NCI-H2029 (cell line): ENCODE measurements around the gene ANKRA2.
"Not testable (repeated sequence)": the region's sequence is repeated elsewhere in the genome, so short reads cannot be mapped to it uniquely, and the experiment has no call there.

ENCODE experiments used
- DNase-seq: peaks from one replicate; lab custom pipeline; 2025; lab: John Stamatoyannopoulos, UW

ANKRA2 gene

DNA sequence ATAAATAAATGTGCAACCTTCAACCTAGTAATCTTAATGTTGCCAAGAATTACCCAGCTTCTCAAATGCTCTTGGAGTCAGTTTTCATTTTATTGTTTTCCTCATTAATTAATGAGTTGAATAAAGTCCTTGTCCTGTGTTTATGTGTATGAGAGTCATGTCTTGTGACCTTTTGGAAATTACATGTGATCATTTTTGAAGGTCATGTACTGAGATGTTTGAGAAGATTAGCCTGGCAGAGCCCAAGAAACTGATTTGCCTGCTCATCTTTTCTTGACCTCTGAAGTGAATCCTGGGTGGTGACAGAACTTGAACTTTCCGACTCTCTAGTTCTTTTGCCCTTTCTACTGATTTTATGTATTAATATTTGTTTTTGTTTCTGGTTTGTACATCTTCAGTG, 15.4 kb downstream of the ANKRA2 start:
- DNase-seq, result no peak

DNA sequence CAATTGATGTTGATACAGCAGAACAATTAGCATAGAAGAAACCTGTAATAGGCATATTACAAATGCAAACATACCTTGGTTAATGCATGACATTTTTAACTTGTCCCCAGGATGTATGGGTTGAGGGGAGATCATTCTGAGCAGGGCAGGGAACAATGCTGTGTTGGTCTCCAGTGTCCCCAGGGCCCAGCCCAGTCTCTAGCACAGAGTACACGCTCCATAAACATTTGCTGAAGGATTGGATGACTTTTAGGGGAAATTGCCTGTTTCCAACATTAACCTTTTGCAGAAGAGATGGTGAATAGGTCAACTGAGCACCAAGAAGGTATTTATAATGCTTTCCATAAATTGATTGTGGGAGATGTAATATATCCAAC, 20.0 kb downstream of the ANKRA2 start:
- no peak for DNase-seq

DNA sequence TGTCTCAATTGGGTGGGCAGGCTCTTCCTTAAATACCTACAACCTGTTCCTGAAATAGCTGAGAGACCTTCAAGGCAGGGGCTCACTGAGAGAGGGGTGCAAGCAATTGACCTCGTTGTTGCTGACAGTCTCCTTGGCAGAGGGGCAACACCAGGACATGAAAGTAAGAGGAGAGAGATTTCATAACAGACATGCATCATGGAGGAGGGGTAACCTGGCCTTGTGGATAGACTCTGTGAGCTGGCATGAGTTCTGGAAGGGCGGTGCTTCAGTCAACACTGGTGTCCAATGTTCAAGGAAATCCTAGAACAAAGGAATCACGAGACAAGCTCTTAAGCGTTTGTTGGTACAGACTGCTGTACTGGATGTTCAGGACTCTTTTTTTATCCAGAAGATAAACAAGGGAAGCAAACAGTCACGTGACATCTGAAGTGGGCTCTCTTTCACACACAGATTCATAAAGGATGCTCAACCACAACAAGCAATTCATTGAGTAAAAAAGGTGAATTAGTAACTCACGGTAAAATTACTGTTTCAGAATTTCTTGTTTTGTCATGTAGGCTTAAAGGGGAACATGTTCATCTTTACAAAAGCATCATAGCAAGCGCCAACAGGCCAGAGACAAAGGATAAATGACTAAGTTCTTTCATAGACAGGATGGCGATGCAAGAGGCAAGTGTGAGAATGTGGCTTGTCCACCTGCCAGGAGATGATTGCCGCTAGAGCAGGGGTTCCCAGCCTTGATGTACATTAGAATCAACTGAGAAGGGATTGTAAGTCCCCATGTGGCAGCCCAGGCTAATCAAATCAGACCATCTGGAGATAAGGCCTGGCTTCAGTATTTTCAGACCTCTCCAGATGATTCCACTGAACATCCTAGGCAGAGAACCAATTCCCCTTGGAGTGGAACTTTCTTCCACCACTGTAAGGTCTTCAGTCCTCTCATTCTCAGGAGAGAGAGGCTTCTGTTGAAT, 20.7 kb downstream of the ANKRA2 start:
- peak; percentile 100 for DNase-seq

DNA sequence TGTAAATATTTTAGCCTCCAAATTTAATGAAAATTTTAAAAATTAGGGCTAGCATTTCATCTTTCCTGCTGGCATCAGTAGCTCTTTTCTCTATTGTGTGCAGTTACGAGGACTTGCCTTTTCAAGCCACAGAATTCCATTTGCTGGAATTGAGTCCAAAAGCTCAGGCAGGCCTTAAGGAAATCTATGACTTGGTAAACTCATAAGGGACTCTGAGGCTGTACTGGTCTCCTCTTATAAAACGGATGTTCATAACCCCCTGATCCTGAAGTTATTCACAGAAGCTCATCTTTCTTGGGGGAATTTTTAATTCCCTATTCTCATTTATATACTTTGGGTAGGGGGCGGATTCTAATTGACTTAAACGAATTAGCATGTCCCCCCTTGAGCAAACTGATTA, 23.4 kb downstream of the ANKRA2 start:
- DNase-seq, result no peak

DNA sequence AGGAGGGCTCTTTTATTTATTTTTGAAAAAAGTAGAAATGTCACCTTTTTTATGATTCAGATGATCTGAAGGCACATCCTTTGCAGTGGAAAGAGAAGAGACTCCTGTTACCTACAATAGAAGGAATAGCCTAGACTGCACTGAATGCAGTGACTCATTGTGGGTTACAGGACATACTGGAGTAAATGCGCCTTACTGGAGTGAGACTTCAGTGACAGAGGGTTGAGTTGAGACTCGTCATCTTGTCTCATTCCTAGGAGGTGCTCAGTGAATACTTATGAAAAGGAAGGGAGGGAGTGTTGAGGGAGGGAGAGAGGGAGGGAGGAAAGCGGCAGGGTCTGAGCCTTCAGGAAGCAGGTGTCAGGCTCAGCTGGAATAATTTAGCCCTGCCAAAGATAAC, 25.2 kb downstream of the ANKRA2 start:
- DNase-seq, result no peak

DNA sequence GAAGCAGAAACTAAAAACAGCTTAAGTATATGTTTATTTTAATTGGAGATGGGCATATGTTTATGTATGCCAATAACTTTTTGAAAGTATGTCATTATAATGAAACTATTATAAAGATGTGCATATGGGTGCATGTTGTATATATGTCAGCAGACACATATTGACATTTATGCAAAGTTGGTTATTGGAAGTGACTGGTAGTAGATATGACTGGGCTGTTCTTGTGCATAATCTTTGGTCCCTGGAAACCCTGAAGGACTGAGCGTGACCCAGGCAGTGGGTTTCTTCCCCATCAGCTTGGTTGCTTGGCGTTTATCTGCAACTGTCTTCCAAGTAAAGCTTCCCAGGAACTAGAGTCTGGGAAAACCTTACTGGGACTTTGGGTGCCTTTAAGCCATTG, 25.7 kb downstream of the ANKRA2 start:
- no peak for DNase-seq

DNA sequence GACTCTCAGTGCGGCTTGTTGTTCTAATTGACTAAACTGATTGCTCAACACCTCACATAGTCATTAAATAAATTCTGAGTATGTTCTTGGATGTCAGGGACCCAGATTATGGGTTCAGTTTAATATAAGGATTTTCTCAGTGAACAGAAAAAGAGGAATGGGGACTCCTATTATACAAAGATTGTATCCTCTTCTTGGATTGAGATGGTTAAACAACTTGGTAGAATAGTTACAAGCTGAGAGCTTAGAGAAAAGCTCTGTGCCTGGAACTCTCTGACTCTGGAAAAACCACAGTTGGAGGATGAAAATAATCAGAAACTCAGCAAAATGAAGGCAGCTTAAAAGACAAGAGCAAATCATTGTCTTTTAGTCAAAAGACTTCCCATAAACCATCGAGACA, 30.5 kb downstream of the ANKRA2 start:
- no peak for DNase-seq

DNA sequence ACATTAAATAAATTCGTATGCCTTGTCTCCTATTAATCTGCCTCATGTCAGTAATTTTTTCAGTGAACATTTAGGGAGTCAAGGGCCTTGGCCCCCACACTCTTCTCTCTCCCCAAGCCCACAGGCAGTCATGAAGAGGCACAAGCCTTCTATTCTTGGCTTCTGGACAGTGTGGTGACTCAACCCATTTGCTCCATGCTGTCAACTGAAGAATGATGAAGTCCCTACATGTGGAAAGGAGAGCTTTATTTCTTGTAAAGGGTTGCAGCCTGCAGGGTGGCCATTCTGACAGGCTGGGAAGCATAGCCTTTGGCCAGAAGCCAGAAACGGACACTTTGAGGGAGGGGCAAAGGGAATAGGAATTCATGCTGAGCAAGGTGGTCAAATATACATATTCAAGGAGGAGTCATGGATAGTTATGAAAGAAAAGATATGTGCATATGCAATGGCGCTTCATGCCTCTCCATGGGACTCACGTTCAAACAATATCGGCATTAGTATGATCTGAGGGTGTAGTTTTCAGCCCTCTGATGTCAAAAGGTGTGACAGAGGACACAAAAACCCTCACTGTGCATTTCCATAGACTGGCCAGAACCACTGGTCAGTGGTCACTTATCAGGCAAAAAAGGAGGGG, 31.3 kb downstream of the ANKRA2 start:
- no peak for DNase-seq

DNA sequence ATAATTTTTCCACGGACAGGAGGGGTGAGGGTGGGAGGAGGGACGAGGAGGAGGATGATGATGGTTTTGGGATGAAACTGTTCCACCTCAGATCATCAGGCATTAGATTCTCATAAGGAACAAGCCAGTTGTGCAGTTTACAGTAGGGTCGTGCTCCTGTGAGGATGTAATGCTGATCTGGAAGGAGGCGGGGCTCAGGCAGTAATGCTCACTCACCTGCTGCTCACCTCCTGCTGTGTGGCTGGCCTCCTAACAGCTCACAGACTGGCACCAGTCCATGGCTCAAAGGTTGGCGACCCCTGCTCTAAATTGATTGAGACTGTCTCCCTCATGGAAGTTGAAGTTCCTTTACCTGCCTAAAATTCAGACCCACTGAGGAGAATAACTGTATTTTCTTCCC, 33.2 kb downstream of the ANKRA2 start:
- DNase-seq, result no peak

DNA sequence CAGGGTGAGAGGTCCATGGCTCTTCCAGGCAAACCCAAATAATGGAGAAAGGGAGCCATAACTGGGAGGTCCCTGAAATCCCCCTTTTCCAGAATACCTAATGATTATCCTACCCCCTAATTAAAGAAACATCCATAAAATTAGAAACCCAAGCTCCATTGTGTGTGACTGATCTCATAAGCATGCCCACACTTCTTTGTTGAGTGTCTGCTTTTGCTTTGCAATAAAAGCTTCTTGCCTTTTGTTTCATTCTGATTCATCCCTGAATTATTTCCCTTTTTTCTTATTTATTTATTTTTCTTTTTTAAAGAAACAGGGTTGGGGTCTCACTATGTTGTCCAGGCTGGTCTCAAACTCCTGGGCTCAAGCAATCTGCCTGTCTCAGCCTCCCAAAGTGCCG, 34.1 kb downstream of the ANKRA2 start:
- DNase-seq, result no peak

DNA sequence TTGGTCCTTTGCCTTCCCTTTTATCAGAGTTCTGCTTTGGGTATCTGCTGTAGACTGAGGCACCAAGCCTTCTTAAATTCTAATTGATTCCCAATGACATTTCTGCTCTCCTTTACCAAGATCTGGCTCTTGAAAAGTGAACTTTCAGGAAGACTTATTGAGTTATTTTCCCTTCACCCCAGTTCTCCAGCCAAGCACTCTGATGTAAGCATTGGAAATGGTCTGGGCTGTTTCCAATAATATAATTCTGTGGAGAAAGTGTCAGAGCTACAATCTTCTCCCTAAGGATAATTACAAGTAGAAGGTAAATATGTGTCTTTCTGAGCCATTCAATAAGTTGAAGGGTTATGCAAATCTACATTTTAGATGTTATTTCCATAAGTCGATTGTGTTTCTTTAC, 36.4 kb downstream of the ANKRA2 start:
- DNase-seq, result no peak

DNA sequence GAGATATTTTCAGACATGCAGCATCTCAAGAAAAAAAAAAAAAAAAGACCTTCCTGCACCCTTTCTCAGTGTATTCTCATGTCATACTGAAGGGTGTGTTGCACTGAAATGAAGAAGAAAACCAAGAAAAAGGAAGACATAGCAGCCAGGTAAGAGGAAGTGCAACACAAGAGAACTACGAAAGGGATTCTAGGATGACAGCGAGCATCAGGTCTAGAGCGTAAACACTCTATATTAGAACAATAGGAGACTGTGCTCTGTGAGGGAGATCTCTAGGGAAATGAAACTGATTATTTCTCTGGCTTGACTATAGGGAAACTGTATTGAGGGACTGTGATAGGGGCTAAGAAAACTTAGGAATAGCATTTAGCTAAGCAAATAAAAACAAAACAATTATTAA, 37.2 kb downstream of the ANKRA2 start:
- peak; percentile 37 for DNase-seq

DNA sequence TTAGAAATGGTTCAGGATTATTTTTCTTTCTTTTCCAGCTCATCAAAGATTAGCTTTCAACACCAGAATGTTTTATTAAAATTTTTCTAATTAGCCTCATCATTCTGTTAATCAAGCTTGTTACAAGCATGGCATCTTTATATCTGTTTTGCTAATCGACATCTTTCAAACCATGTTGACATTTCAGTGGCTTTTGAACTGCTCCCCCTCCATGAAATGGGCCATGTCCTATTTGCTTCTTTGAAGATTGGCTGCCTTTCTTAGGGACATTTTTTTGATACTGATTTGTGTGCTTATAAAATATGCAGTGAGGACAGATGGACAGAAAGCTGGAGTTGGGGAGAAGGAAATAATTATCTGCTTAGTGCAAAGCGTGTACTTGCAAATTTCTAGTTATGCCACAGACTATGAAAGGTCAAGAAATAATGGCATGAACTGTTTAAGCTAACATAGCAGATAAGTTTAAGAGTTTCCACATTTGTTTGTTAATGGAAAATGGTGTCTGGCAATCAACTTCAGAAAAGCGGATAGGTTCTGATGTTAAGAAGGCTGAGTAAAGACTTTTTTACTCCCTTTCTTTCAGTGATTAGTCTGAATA, 39.7 kb downstream of the ANKRA2 start:
- DNase-seq, result no peak

DNA sequence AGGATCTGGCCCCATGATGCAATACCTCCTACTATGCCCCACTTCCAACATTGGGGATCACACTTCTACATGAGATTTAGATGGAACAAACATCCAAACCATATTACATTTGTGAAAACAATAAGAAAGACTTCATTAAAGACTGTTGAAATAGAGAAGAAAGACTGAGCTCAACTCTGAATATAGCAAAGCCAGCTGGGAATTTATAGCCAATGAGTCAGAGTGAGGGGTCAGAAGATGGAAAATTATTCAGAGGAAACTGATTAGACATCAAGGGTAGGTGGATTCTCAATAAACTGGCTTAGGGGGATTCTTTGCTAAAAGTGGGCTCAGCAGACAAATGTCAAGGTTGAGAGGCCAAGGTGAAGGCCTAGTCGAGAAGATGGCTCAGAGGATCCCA, 41.6 kb downstream of the ANKRA2 start:
- no peak for DNase-seq

DNA sequence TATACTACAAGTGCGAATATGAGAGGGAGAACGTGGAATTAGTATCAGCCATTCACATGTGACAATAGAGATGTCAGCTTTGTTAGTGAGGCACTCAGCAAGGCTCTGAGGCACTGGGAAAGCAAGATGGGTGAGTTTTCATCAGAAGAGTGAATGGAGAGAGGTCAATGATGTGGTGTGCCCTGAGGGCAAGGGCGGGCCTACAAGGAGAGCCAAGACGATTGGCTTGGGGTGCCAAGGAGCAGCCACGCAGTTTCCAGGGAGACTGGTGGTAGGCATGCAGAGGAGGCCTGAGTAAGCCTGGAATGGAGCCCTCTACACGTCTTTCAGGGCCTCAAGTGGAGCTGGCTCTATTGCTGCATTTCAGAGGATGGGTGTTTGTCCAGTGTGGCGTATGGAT, 42.5 kb downstream of the ANKRA2 start:
- no peak for DNase-seq

DNA sequence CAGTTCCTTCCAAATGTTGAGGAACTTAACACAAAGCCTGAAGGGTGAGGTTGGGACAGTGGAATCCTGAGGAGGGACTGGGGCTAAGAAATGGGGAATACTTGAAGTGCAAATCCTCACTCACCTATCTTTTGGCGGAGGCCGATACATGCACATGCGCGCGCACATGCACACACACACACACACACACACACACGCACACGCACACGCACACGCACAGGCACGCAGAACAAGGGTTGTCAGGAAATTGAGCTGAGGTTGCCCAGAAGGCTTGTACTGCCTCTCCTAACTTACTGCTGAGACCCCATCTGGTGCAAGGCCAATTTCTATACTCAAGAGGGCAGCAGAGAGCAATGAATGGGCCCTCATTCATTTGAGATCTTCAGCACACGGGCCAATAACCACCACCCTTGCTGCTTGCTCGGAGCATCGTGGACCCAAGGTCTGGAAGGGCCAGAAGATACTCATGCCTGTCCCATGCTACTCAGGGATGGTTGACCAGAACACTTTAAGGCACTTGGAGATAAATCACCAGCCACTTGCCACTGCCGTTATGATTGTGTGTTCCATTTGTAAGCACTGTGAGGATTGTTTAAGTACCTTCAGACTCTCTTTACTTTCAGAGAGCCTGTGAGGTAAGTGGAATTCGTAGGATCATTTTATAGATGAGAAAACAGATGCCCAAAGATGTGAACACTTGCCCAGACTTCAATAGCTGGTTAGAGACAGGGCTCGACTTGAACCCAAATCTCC, 45.7 kb downstream of the ANKRA2 start:
- DNase-seq, result peak; percentile 74

DNA sequence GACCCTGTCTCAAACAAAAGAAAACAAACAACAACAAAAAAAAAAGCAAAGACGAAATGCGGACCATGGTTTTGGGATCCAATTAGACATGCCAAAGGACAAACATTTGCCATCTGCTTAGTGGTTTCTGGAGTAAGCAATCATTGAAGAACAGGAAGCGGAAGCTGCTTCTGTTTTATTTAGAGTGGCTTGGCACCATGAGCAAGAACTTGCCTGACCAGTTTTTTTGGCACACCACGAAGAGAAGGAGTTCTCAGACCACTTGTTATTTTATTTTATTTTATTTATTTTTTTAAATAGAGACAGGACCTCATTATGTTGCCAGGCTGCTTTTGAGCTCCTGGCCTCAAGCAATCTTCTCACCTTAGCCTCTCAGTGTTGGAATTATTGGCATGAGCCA, 50.2 kb downstream of the ANKRA2 start:
- peak; percentile 93 for DNase-seq

DNA sequence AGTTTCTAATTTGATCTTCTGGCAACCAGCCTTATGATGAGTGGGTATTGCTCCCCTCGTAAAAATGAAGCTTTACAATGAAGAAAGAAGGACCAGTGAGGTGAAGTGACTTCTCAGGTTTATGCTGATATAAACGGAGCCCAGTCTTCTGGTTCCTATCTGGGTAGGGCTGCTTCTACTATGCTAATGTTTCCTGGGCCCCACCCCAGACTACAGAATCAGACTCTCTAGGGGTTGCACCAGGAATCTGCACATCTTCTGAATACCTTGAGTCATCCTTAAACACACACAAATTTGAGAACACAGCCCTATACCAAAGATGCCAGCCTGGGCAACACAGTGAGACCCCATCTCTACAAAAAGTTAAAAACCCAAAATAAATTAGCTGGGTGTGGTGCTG, 51.0 kb downstream of the ANKRA2 start:
- DNase-seq, result peak; percentile 92

DNA sequence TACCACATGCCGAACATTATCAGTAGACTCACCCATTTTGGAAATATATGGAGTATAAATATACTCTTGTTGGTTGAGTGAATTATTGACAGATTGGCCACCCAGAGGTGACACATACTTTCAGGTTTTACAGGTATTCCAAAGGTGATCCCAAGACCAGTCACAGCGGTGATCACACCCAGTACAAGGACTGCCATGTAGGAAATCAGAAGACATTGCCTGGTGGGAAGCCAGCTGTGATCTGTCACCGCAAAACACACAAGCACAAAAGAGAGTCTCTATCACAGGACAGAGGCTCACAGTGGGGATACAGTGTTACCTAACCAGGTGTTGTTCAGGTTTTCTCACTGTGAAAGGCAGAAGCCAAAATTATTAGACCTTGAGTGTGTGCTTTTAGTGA, 51.4 kb downstream of the ANKRA2 start:
- DNase-seq, result peak; percentile 92

DNA sequence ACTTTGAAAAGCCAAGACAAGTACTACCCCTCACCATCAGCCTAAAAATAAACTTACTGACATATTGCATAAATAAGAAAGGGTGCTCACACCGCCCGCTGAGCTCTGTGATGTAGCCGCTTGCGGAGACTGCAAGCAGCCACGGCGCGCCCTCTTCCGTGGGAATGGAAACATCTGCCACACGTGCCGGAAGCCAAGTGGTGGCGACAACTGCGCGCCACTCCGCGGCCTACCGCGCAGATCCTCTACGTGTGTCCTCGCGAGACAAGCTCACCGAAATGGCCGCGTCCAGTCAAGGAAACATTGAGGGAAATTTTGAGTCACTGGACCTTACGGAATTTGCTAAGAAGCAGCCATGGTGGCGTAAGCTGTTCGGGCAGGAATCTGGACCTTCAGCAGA, 56.9 kb downstream of the ANKRA2 start:
- DNase-seq, result not testable (repeated sequence)

DNA sequence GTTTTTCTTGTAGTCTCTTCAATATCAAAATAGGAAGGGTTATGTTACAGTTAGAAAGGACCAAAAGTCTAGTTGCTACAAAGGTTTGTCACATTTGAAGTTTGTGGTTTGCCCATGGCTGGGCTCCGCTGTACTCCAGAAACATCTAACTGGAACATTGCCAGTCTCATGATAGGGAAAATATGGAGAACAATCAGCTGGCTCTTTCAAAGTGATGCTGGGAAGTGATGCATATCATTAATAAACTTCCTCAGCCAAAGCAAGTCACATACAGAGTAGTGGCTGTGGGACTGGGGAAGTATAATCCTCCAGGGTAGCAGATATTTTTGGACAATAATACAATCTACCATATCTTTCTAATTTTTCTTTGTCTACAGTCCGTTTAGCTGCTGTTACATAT, 58.4 kb downstream of the ANKRA2 start:
- no peak for DNase-seq

DNA sequence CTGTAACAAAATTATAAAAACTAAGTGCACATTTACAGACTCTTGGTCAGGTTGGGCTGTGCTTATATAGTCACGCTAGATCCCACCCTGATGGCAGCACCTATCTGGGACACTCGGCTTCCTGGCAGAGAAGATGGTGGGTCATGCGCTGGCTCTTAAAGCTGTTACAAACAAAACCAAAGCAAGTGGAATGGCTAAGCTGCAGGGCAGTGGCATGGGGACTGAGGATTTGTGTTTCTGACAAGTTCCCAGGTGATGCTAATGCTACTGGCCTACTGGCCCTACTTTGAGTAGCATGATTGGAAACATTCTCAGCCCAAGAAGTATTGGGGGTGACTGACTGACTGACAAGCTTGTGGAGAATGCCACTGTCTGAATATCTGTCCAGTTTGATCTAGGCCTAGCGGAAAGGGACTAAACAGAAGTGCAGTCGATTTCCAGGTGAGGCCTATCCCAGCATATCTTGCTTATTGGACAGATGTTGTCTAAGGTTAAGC, 58.9 kb downstream of the ANKRA2 start:
- no peak for DNase-seq
